HG02870 (cell line): Measurements from ENCODE around the gene EMSY.
"Not testable (repeated sequence)": the region's sequence is repeated elsewhere in the genome, so short reads cannot be mapped to it uniquely, and the experiment has no call there.

Experiments
- ATAC-seq: cut with Tn5 transposase; IDR thresholded peaks from one replicate; pipeline ENCODE4 v1.9.1; 2021; ENCODE audit warnings: mild to moderate bottlenecking, moderate library complexity; ENCODE audit not compliant: unreplicated experiment

EMSY gene

DNA sequence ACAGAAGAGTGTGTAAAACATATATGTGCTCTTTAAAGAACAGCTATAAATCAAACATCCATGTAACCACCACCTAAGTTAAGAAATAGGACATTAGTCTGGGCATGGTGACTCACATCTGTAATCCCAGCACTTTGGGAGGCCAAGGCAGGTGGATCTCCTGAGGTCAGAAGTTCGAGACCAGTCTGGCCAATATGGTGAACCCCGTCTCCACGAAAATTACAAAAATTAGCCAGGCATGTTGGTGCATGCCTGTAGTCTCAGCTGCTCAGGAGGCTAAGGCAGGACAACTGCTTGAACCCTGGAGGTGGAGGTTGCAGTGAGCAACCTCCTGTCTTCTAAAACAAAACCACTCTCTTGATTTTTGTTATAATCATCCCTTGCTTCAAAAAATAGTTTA is 122.4 kb downstream of the EMSY start:
- ATAC-seq: no peak

DNA sequence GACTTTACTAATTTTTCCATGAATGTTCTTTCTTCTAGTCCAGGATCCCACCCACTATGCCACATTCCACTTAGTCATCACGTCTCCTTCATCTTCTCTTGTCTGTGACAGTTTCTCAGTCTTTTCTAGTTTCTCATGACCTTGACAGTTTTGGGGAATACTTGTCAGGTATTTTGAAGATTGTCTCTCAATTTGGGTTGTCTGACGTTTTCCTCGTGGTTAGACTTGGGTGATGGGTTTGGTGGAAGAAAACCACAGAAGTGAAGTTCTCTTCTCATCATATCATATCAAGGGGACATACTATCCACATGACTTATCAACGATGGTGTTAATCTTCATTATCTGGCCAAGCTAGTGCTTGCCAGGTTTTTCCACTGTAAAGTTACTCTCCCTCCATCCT is 123.3 kb downstream of the EMSY start:
- no peak for ATAC-seq

GRCh38 chr11:76568621-76569020 is 123.8 kb downstream of the EMSY start:
- ATAC-seq: no peak

GRCh38 chr11:76572181-76572875 is 127.5 kb downstream of the EMSY start:
- not testable (repeated sequence) for ATAC-seq

DNA sequence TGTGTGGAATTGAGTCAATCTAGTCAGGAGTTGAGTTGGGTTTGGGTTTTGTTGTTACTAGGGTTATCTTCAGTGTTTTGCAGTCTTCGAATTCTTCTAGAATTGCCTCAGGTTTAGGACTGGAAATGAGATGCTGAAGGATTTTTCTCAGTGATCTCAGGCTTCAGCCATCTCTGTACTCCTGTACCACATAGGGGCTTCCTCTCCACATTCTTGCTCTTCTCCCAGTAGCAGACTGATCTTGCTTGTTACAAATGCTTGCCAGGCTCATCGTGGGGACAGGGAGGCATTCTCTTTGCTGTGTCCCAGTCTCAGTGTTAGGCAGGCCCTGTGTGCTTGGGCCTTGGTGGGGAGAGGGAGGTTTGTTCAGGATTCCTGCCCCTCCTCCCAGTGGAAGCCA is 129.6 kb downstream of the EMSY start:
- ATAC-seq: no peak

GRCh38 chr11:76574879-76575278 is 130.1 kb downstream of the EMSY start:
- ATAC-seq: no peak

- ATAC-seq: no peak
Observed at GRCh38 chr11:76577226-76577920, 132.6 kb downstream of the EMSY start.

DNA sequence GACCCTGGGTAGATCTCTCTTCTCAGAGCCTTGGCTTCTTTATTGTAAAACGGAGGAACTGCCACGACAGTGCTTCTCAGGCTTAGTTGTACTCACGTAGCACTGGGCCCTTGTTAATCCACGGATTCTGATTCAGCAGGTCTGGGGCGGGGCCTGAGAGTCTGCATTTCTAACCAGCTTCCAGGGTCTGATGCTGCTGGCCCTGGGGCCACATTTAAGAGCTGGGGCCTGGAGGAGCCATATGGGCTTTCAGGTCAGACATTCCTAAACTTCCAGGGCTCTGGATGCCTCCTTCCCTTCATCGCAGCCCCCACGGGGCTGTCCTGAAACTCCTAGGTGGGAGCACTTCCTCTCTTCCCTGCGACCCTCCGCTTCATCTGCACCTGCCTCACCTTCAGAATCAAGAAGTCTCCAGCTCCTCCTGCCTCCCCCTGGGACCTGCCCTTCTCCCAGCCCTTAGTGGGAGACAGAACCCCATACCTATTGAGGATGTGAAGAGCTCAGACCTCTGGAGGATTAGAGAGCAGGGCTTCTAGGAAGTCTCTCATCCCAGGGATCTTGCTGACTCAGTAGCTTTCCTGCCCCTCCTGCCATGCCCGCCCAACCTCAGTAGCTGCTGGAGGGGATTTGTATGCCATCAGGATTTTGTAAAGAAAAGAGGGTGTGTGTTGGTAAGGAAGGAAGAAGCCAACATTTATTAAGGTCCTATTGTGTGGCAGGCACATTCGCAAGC is 133.3 kb downstream of the EMSY start:
- ATAC-seq: no peak

DNA sequence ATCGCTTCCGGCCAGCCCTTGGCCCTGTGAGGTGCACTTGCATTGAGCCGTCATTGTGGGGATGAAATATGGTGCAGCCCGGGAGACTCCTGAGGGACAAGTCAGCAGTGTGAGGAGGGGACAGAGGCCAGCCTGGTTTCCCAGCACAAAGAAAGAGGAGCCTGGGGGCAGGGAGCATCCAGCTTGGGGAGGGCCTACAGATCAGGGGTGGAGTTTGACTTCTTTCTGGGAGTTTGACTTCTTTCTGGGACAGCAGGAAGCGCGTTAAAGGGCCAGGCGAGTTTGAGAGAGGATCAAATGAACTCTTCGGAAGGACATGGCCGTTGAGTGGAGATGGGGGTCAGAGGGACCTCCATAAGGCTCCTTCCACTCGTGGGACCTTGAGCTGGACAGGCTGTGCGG is 133.8 kb downstream of the EMSY start:
- no peak for ATAC-seq

DNA sequence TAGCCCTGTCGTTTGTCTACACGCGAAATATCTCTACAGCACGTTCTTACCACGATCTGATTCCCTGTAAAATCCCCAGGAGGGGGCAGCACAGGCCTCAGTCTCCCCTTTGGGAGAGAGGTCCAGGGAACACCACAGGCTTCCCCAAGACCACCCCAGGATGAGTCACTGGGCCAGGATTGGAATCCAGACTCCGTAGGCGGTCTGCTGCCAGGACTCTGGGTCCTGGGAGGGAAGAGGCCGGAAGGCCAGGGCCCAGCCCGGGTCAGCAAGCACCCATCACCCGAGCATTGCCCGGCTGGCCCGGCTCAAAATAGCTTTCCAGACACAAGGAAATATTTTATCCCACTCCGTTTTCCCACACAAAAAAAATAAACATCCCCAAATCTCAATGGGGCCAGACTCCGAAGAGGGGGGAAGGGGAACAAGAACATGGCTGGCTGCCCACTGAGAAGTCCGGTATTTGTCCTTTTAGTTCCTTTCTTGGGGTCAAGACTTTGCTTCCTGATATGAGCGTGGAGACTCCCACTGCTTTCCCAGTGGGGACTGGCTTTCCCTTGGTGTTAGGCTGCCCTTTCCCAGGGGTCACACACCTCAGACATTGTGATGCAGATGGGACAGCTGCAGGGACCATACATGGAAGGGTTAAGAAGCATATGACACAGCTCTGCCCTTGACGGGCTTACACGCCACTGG is 134.4 kb downstream of the EMSY start:
- ATAC-seq: no peak

DNA sequence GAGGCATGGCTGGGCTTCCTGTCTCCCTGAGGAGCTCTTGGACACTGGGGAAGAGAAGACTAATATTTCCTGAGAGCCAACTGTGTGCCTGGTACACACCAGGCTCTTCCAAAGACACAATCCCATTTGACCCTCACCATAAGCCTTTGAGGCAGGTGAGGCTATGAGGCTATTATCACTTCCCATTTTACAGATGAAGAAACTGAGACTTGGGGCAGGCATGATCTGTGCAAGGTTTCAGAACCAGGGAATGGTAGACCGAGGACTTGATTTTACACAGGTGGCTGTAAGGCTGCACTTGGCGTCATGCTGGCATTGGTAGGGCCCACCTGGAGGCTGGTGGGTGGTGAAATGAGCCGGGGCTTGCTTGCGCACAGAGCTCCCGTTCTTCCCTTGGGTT is 134.9 kb downstream of the EMSY start:
- ATAC-seq: no peak

DNA sequence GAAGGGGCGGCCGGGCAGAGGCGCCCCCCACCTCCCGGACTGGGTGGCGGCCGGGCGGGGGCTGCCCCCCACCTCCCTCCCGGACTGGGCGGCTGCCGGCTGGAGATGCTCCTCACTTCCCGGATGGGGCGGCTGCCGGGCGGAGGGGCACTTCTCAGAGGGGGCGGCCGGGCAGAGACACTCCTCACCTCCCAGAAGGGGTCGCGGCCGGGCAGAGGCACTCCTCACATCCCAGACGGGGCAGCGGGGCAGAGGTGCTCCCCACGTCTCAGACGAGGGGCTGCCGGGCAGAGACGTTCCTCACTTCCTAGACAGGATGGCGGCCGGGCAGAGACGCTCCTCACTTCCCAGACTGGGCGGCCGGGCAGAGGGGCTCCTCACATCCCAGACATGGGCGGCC is 137.7 kb downstream of the EMSY start:
- not testable (repeated sequence) for ATAC-seq

DNA sequence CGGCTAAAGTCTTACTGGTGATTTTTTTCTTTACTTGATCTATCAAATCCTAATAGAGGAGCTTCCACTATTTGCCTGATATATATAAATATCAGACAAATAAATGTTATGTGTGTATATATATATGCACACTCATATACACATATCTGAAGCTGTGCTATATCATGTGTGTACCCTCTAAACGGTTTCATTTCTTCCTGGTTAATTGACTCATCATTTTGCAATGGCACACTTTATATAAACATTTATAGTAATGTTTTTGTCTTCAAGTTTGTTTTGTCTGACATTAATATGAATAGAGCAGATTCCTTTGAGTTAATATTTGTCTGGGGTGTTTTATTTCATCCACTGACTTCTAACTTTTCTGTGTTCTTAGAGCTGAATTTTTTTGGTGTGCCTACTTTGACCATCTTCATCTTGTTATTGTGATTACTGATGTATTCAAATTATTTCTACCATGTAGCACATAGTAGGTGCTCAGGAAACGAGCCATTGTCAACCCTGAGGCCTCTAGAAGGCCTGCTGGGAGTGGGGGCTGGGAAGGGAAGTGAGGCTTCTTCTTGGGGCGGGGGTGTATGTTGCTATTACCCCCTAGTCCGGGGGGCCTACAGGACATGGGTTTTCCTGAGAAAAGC is 143.1 kb downstream of the EMSY start:
- no peak for ATAC-seq

DNA sequence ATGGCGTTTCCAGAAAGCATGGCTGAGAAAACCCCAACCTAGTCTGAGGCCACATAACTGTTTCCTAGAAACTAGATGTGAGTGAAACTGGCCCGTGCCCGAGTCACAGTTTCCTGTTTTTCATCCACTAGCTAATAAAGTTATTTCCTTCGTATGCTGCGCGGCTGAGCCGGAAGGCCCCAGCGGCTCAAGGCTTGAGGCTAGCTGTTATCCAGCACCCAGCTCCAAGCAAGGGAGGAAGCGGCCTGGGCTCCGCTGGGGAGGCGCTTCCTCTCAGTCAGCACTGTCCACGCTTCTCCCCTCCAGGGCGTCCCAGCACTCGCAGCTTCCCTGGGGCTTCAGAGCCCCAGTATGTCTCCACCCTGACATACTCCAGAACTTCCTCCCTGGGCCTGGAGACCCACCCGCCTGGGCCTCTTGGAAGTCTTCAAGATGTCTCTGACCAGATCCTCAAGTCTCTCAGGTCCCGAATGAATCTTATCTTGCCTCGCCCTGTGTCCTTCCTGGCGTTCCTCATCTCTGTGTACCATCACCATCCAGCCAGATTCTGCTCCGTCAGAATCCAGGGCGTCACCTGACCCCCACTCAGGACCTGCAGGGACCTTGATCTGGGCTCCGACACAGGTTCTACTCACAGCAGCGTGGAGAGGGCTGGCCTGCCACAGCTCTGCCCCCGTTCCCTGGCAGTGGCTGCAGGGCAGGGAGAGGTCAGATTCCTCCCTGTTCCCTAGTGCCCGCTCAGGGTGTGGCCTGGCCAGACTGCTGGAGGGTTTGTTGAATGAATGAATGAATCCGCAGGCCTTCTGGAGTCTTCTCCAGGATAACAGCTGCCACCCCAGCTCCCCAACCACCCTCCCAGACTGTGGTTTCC is 143.9 kb downstream of the EMSY start:
- ATAC-seq: no peak

DNA sequence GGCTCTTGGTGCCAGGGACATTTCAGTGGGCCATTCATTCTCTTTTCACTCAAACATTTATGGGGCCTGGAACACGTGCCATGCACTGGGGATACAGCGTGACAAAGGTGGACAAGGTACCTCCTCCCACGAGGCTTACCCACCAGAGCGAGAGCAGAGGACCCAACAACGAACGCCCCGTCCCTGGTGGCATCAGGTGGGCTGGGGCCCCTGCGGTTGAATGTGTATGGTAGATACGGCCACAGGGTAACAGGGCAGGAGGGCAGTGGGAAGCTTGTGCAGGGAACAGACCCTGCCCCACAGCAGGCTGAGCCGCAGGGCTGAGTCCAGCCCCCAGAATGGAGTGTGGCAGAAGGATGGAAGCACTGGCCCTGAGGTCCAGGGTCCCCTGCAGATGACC is 144.7 kb downstream of the EMSY start:
- ATAC-seq: no peak

DNA sequence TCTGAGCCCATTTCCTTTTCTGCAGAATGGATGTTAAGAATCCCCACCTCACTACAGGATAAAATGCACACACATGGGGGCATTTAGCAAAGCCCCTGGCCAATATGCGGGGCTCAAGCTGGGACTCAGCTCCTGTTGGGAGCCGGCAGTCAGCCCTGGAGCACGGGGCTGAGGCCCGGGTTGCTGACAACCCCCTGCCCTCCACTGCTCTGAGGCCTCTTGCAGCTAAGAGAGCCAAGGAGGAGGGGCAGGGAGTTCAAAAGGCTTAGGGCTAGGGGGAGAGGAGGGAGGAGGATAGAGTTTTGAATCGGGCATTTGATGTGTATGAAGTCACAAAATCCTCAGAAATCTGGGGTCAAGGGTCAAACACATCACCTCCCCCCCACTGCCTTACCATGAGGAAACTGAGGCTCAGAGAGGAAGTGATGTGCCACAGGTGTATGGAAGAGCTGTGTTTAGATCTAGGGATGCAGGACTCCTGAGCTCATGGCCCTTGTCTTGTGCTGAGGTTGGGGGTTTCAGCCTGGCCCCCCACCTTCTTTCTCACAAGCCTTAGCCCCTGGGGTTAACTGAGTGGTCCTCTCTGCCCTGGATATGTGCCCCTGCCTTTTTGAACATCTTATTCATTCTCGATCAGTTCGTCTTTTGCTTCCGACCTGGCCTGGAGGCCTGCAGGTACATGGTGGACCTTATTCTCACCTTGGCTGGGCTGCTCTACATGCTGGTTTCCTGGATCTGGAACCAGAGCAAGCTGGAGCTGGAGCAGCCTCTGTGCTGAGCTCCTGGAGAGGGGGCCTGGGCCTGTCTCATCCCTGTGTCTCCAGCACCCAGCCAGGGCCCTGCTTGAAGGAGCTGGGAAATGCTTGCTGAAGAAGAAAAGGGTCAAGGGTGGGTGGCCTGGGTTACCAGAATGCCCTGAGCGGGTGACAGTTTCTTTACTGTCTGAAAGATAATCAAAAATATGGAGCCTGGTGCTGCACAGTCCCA is 145.4 kb downstream of the EMSY start:
- no peak for ATAC-seq

DNA sequence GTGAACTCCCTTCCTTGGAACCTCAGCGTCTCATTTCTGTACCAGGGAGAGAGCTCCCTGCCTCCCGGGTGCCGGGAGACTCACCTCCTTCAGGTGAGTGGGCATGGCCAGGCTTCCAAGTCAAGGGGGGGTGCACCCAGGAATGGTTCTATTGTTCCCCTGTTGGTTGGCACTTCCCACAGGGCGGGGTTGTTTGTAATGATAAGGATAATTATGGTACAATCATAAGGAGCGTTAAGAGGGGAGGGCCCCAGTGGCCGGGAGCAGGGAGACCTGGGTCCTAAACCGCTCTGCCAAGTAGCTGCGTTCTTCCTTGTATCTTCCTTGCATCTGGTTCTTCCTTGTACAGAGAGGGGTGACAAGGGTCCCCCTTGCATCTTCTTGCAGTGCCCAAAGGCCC is 146.6 kb downstream of the EMSY start:
- no peak for ATAC-seq

- no peak for ATAC-seq
Observed at GRCh38 chr11:76592025-76592914, 147.5 kb downstream of the EMSY start.
